Hematopoietic multipotent progenitor cell treated with erythropoietin and hydrocortisone succinate and interleukin-3 and kit ligand, for 6 days (in vitro differentiated cells): Measurements from ENCODE around the gene CLCF1.
"Not testable (repeated sequence)": the region's sequence is repeated elsewhere in the genome, so short reads cannot be mapped to it uniquely, and the experiment has no call there.

Source experiments
- DNase-seq: peaks from one replicate; pipeline ENCODE4 v3.0.0-alpha.2; 2015

The CLCF1 gene

DNA sequence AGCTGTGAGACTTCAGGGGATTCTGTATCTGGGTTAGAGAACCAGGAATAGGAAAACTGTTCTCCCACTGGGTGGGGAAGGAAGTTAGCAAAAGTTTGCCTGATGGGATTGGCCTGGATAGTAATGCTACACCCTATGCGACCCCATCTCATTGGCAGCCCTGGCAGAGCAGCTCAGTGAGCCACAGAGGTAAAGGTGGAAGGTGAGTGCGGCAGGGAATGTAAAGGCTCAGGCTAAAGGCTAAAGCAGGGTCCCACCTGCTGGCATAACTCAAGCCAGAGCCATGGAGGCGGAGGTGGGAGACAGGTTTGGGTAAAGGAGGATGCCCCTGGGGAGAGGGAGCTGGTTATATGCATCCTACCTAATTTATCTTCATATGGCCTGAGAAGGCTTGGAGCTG lies 51.3 kb downstream of the CLCF1 start:
- DNase-seq, result no peak

GRCh38 chr11:67321313-67321871 lies 52.0 kb downstream of the CLCF1 start:
- DNase-seq, result no peak

GRCh38 chr11:67320691-67321090 lies 52.7 kb downstream of the CLCF1 start:
- DNase-seq, result no peak

DNA sequence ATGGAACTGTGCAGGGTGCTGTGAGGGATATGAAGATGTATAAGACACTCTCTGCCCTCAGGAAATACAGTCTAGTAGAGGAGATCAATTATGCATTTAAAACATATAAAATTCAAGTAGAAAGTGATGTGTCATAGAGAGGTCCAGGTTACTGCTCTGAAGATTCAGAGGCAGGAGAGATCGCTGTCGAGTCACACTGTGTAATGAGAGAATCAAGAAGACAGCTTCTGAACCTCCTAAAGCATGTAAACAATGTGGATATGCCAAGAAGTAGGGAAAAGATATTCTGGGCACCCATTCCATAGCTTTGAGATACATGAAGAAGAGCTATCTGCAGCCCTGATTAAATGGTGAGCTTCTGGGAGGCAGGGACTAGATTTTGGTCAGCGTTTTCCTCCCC lies 53.4 kb downstream of the CLCF1 start:
- no peak for DNase-seq

DNA sequence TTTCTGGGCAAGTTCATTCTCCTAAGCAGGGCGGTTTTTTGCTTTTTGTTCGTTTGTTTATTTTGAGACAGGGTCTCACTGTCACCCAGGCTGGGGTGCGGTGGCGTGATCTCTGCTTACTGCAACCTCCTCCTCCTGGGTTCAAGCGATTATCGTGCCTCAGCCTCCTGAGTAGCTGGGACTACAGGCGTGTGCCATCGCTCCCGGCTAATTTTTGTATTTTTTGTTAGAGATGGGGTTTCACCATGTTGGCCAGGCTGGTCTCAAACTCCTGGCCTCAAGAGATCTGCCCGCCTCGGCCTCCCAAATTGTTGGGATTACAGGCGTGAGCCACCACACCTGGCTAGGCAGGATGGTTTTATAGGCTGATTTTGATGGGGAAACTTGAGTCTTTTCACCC lies 54.5 kb downstream of the CLCF1 start:
- DNase-seq, result not testable (repeated sequence)

DNA sequence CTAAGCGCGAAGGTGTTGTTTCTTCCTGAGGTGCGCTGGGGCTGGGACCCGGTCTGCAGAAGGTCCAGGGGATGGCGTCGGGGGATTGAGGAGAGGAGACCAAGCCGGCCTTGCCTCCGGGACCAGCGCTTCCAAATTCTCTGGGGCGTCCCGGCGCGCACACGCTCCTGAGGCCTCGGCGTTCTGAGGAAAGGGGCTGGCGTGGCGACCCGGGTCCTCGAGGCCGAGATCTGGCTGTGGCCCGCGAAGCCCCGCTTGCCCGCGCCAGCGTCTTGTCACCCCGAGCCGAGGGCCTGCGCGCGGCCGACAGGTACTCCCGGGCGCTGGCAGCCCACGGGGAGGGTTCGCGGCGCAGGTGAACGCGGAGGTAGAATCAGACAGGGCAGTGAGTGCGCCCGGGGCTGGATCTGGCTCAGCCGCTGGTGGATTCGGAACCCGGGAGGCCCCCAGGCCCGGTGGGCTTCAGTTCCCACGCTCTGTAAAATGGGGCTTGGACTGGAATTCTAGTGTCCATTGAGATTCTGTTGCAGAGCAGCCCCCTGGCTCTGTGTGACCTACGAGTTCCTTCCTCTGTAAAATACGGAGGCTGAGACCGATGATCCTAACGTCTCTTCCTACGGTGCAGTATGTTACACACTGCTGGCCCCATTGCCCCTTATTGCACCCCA lies 55.4 kb downstream of the CLCF1 start:
- DNase-seq, result no peak

GRCh38 chr11:67317205-67317887 lies 56.1 kb downstream of the CLCF1 start:
- peak; percentile 100 for DNase-seq

- no peak for DNase-seq
Measured at GRCh38 chr11:67316882-67317204, 56.6 kb downstream of the CLCF1 start.

GRCh38 chr11:67315325-67315909 lies 58.0 kb downstream of the CLCF1 start:
- no peak for DNase-seq

GRCh38 chr11:67314218-67314617 lies 59.2 kb downstream of the CLCF1 start:
- DNase-seq, result no peak
